ENCODE results near the gene BACE2. TPM values are rescaled to one million over a fixed set of nuclear protein-coding genes. Genes with fewer than 3 reads are reported as not detected.

Gene BACE2
- total and polyA plus RNA-seq, 2 donors (not counting 3 experiments of a cell fraction or from before 2014, with no cell fraction given) = 113 to 184 TPM

GRCh38 chr21:41327753-41328152 is 159.8 kb downstream of the BACE2 start:
- BruUV-seq (replicated peaks) = no TSS peak
- no peaks in the 10 kb centered on the region for H3K9me1 ChIP-seq (replicated peaks; ENCODE audit: control insufficient read depth, extremely low read depth, insufficient read depth, low read length)
- no peaks in the 10 kb centered on the region for H3K36me3 ChIP-seq (ENCODE audit: control insufficient read depth in 2 of 2, extremely low read depth in 1 of 2, insufficient read depth in 2 of 2, low read length in 2 of 2)
- no peak overlapping the region for H2AFZ ChIP-seq (ENCODE audit: low read depth, low read length)
- no peak for DNase-seq (ENCODE audit: low read depth, low spot score)
- H3K9ac ChIP-seq (replicated peaks; ENCODE audit: extremely low read depth, insufficient read depth, low read length) = no peak overlapping the region
- TF ChIP-seq, protein P1, sequence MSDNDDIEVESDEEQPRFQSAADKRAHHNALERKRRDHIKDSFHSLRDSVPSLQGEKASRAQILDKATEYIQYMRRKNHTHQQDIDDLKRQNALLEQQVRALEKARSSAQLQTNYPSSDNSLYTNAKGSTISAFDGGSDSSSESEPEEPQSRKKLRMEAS (IDR thresholded peaks at IDR 0.05; ENCODE audit: insufficient read depth, insufficient read length) = no peak
- TF ChIP-seq MYC (IDR thresholded peaks at IDR 0.05; ENCODE audit: low read depth, low read length) (no peak), EZH2 (IDR thresholded peaks at IDR 0.05; ENCODE audit: borderline replicate concordance, low read depth, low read length, severe bottlenecking) (no peak), GATA2 (IDR thresholded peaks at IDR 0.05; ENCODE audit: insufficient read depth, insufficient read length, low read depth, low read length) (no peak), JUN (IDR thresholded peaks at IDR 0.05; ENCODE audit: borderline replicate concordance, insufficient read depth, insufficient read length, low read depth) (no peak), POLR2AphosphoS5 (IDR thresholded peaks at IDR 0.05; ENCODE audit: insufficient read depth, low read depth, low read length) (no peak), POLR2A (IDR thresholded peaks at IDR 0.05; ENCODE audit: low read depth, low read length) (no peak), FOS (IDR thresholded peaks at IDR 0.05; ENCODE audit: borderline replicate concordance, insufficient read depth, low read length) (no peak)
- TF ChIP-seq, protein P2, sequence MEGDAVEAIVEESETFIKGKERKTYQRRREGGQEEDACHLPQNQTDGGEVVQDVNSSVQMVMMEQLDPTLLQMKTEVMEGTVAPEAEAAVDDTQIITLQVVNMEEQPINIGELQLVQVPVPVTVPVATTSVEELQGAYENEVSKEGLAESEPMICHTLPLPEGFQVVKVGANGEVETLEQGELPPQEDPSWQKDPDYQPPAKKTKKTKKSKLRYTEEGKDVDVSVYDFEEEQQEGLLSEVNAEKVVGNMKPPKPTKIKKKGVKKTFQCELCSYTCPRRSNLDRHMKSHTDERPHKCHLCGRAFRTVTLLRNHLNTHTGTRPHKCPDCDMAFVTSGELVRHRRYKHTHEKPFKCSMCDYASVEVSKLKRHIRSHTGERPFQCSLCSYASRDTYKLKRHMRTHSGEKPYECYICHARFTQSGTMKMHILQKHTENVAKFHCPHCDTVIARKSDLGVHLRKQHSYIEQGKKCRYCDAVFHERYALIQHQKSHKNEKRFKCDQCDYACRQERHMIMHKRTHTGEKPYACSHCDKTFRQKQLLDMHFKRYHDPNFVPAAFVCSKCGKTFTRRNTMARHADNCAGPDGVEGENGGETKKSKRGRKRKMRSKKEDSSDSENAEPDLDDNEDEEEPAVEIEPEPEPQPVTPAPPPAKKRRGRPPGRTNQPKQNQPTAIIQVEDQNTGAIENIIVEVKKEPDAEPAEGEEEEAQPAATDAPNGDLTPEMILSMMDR (IDR thresholded peaks at IDR 0.05; ENCODE audit: extremely low read depth in 1 of 2, insufficient read depth in 1 of 2, low read depth in 1 of 2, low read length in 2 of 2) = no peak
- dilution Hi-C loops (cut with MboI; ENCODE audit: extremely low pct_ligation_motif_present, low sequenced_read_pairs) = no loop called here
- ChIA-PET CTCF (no interaction called here), POLR2A (no interaction called here)
- H3K27me3 ChIP-seq (ENCODE audit: control insufficient read depth in 2 of 2, insufficient read depth in 2 of 2, low read length in 2 of 2) = no peaks in the 10 kb centered on the region
- no peak overlapping the region for H3K4me3 ChIP-seq (replicated peaks in 1 of 3; ENCODE audit: insufficient read depth in 1 of 3, low read depth in 1 of 3, low read length in 3 of 3)
- H4K20me1 ChIP-seq (replicated peaks; ENCODE audit: control insufficient read depth, extremely low read depth, insufficient read depth, low read length) = no peaks in the 10 kb centered on the region
- no peak overlapping the region for H3K4me2 ChIP-seq (ENCODE audit: insufficient read depth, low read length)
- no peaks in the 10 kb centered on the region for H3K79me2 ChIP-seq (ENCODE audit: control insufficient read depth, insufficient read depth, low read length)
- no peaks in the 10 kb centered on the region for H3K9me3 ChIP-seq (replicated peaks; ENCODE audit: control insufficient read depth, insufficient read depth, low read length)
- H3K27ac ChIP-seq (ENCODE audit: insufficient read depth, low read depth, low read length) = no peak overlapping the region
- intact Hi-C loops (cut with micrococcal nuclease) = no loop called here
- H3K4me1 ChIP-seq (ENCODE audit: control insufficient read depth, extremely low read depth, insufficient read depth, low read length) = no peaks in the 10 kb centered on the region
- FAIRE-seq = no peak
